CD4-positive, alpha-beta T cell (primary cell): ENCODE results near the gene ASTN1. TPM values are rescaled to one million over a fixed set of nuclear protein-coding genes. Genes with fewer than 3 reads are reported as not detected.

Experiments used
- ATAC-seq: fragments of 200-7000 bp; cut with Tn5 transposase; one replicate; pipeline ENCODE4 v1.10.0; 2022; ENCODE audit warnings: mild to moderate bottlenecking; ENCODE audit not compliant: poor library complexity
- CTCF ChIA-PET: fragments of 350-600 bp; sonication (Branson Sonifier 250); formaldehyde crosslinking; loops from one replicate; lab custom pipeline; 2021; ENCODE audit warnings: antibody characterized with exemption, inconsistent platforms; lab: Charles Lee
- POLR2A ChIA-PET: fragments of 350-600 bp; sonication (Branson Sonifier 250); formaldehyde crosslinking; loops from one replicate; lab custom pipeline; 2021; ENCODE audit warnings: antibody characterized with exemption, inconsistent platforms; lab: Charles Lee
- DNase-seq, 14 experiments: peaks; one replicate each; pipeline ENCODE4 v3.0.0-alpha.2; 2013 to 2020; ENCODE audit warnings: mixed read lengths in 2 of 14
- H3K27ac ChIP-seq, 2 donors: one replicate each; pipeline versions ENCODE4 v1.5.1 to v1.7.0; 2013; ENCODE audit warnings: low read length in 2 of 2, low read depth in 1 of 2, mild to moderate bottlenecking in 1 of 2
- H3K27me3 ChIP-seq, 2 experiments: 1 replicate in 1 of 2; 2 replicates in 1 of 2; pipeline versions ENCODE4 v1.6.1 to v1.7.0; 2013; ENCODE audit warnings: low read length in 2 of 2, control low read depth in 1 of 2, mild to moderate bottlenecking in 1 of 2, moderate library complexity in 1 of 2; ENCODE audit not compliant: insufficient read depth in 2 of 2, control insufficient read depth in 1 of 2
- H3K36me3 ChIP-seq: one replicate; pipeline ENCODE4 v1.6.1; 2013; ENCODE audit warnings: low read length, control low read depth; ENCODE audit not compliant: insufficient read depth
- H3K4me1 ChIP-seq: one replicate; pipeline ENCODE4 v1.6.1; 2013; ENCODE audit warnings: low read length, control low read depth; ENCODE audit not compliant: insufficient read depth
- H3K4me3 ChIP-seq: one replicate; pipeline ENCODE4 v1.5.1; 2013; ENCODE audit warnings: mild to moderate bottlenecking, low read length, moderate library complexity
- H3K9me3 ChIP-seq, 2 experiments: 1 replicate in 1 of 2; 2 replicates in 1 of 2; pipeline versions ENCODE4 v1.6.1 to v1.7.0; 2013; ENCODE audit warnings: low read length in 2 of 2, mild to moderate bottlenecking in 2 of 2, control low read depth in 1 of 2, moderate library complexity in 1 of 2; ENCODE audit not compliant: control insufficient read depth in 1 of 2, insufficient read depth in 1 of 2
- H3K27ac Mint-ChIP-seq: one replicate; pipeline ENCODE4 v1.8.0; 2020; ENCODE audit warnings: mixed read lengths
- H3K27me3 Mint-ChIP-seq: one replicate; pipeline ENCODE4 v1.8.0; 2021; ENCODE audit warnings: mixed read lengths
- H3K36me3 Mint-ChIP-seq: one replicate; pipeline ENCODE4 v1.8.0; 2021; ENCODE audit warnings: low read depth, mixed read lengths
- H3K4me1 Mint-ChIP-seq: one replicate; pipeline ENCODE4 v1.8.0; 2021; ENCODE audit warnings: low read depth, mixed read lengths
- H3K4me3 Mint-ChIP-seq: one replicate; pipeline ENCODE4 v1.8.0; 2020; ENCODE audit warnings: mild to moderate bottlenecking, mixed read lengths
- H3K9me3 Mint-ChIP-seq: one replicate; pipeline ENCODE4 v1.8.0; 2020; ENCODE audit warnings: mixed read lengths
- CTCF ChIP-seq: fragments of 200-600 bp; IDR thresholded peaks from one replicate; pipeline ENCODE4 v1.8.0; 2022; ENCODE audit warnings: antibody characterized with exemption, mild to moderate bottlenecking
- intact Hi-C, 2 experiments: fragments of 100-400 bp; cut with DNase I in 1 of 2; cut with micrococcal nuclease in 1 of 2; formaldehyde crosslinking; loops; one replicate each; pipeline versions ENCODE4 v1.15.1 to v1.9.0; 2023 to 2025; cut with DNase I, micrococcal nuclease
- polyA plus RNA-seq, 2 donors: library from polyadenylated mRNA; unstranded; fragments of 120-200 nt; gene quantifications; one replicate each; pipeline ENCODE4 v1.2.1, GENCODE V29; 2013
- total RNA-seq, 174 experiments: library from RNA in 2 of 174; stranded (reverse) in 2 of 174; gene quantifications; one replicate each; pipeline ENCODE4 v1.2.3 and lab custom pipeline; 2021 to 2026

ASTN1 gene
- total RNA-seq, result not detected
- polyA plus RNA-seq (2013, experiment 1 of 2), result not detected
- polyA plus RNA-seq (2013, experiment 2 of 2), result 0.07 TPM
- total RNA-seq (lab: John Stamatoyannopoulos, UW), result 0 to 0.14 (median 0) reads per million in 172 experiments

GRCh38 chr1:177164380-177165068, at the start of gene ASTN1:
ASTN1 (minus strand) TSS chr1:177164712; CDS start chr1:177164676, 36 bp downstream.
- intact Hi-C loops, result no loop called here
- Histone ChIP-seq H3K36me3 (no peaks in the 10 kb centered on the region), H3K4me1 (no peaks in the 10 kb centered on the region), H3K4me3 (no peak within 1 kb of the TSS), H3K9me3 (peaks cover 0 to 5% of the 10 kb centered on the region in 2 experiments), H3K27ac (no peak within 1 kb of the TSS), H3K27me3 (peaks cover 13 to 27% of the 10 kb centered on the region in 2 experiments)
- Mint-ChIP-seq H3K4me3 (no peak within 1 kb of the TSS), H3K9me3 (no peaks in the 10 kb centered on the region), H3K36me3 (no peaks in the 10 kb centered on the region), H3K4me1 (no peaks in the 10 kb centered on the region), H3K27me3 (peaks cover 34% of the 10 kb centered on the region), H3K27ac (no peak within 1 kb of the TSS)
- DNase-seq, result no peak
- no peak for TF ChIP-seq CTCF
- ChIA-PET CTCF (no interaction called here), POLR2A (no interaction called here)
- ATAC-seq, result no peak

GRCh38 chr1:177211231-177211630, 46.7 kb upstream of the ASTN1 start:
- Histone ChIP-seq H3K4me1 (no peaks in the 10 kb centered on the region), H3K36me3 (no peaks in the 10 kb centered on the region), H3K27me3 (no peaks in the 10 kb centered on the region), H3K9me3 (no peaks in the 10 kb centered on the region), H3K27ac (no peak overlapping the region), H3K4me3 (no peak overlapping the region)
- Mint-ChIP-seq H3K4me1 (no peaks in the 10 kb centered on the region), H3K27ac (no peak overlapping the region), H3K36me3 (no peaks in the 10 kb centered on the region), H3K27me3 (no peaks in the 10 kb centered on the region), H3K4me3 (no peak overlapping the region), H3K9me3 (peaks cover 5% of the 10 kb centered on the region)
- ChIA-PET POLR2A (no interaction called here), CTCF (no interaction called here)
- intact Hi-C loops, result no loop called here
- TF ChIP-seq CTCF, result no peak
- no peak for ATAC-seq
- no peak for DNase-seq

GRCh38 chr1:177210071-177210470, 45.6 kb upstream of the ASTN1 start:
- TF ChIP-seq CTCF, result no peak
- no peaks in the 10 kb centered on the region for H3K4me1 ChIP-seq
- intact Hi-C loops, result no loop called here
- Mint-ChIP-seq H3K27ac (no peak overlapping the region), H3K36me3 (no peaks in the 10 kb centered on the region), H3K4me1 (no peaks in the 10 kb centered on the region), H3K9me3 (peaks cover 5% of the 10 kb centered on the region), H3K27me3 (no peaks in the 10 kb centered on the region), H3K4me3 (no peak overlapping the region)
- CTCF ChIA-PET, result no interaction called here
- ATAC-seq, result no peak
- H3K27ac ChIP-seq, result no peak overlapping the region
- H3K4me3 ChIP-seq, result no peak overlapping the region
- no peaks in the 10 kb centered on the region for H3K9me3 ChIP-seq
- H3K27me3 ChIP-seq, result no peaks in the 10 kb centered on the region
- H3K36me3 ChIP-seq, result no peaks in the 10 kb centered on the region
- POLR2A ChIA-PET, result no interaction called here
- no peak for DNase-seq
